ENCODE results near the gene PLCB4. TPM values are rescaled to one million over a fixed set of nuclear protein-coding genes. Genes with fewer than 3 reads are reported as not detected.

The PLCB4 gene
- total RNA-seq, 1 donor from 2014 or later, result 53.3 TPM

DNA sequence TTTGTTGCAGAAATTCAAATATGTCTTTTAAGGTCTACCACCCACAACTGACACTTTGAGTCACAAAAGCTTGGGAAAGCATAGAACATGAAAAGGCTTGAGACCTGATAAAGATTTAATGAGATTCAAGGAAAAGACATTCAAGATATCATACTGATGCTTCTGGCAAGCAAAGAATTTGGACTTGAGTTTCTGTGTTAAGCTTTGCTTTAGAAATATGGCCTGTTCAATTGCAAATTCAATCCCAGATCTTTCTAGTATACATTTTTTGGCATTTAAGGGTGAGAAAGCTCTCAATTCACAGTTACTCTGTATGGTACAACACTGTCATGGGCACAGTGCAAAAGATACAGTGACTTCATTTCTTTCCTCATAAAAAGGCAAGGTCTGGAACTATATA lies 406.6 kb downstream of the PLCB4 start:
- no peak for DNase-seq (ENCODE audit: low read depth, low spot score)
- TF ChIP-seq, protein P1, sequence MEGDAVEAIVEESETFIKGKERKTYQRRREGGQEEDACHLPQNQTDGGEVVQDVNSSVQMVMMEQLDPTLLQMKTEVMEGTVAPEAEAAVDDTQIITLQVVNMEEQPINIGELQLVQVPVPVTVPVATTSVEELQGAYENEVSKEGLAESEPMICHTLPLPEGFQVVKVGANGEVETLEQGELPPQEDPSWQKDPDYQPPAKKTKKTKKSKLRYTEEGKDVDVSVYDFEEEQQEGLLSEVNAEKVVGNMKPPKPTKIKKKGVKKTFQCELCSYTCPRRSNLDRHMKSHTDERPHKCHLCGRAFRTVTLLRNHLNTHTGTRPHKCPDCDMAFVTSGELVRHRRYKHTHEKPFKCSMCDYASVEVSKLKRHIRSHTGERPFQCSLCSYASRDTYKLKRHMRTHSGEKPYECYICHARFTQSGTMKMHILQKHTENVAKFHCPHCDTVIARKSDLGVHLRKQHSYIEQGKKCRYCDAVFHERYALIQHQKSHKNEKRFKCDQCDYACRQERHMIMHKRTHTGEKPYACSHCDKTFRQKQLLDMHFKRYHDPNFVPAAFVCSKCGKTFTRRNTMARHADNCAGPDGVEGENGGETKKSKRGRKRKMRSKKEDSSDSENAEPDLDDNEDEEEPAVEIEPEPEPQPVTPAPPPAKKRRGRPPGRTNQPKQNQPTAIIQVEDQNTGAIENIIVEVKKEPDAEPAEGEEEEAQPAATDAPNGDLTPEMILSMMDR (conservative IDR thresholded peaks at IDR 0.05), result no peak
- Mint-ChIP-seq H3K4me1 (peaks cover 5% of the 10 kb centered on the region), H3K36me3 (ENCODE audit: low read depth) (peaks cover 25% of the 10 kb centered on the region), H3K27ac (ENCODE audit: unreplicated experiment) (no peak overlapping the region), H3K9me3 (no peaks in the 10 kb centered on the region), H3K27me3 (ENCODE audit: low read depth) (no peaks in the 10 kb centered on the region), H3K4me3 (no peak overlapping the region)

DNA sequence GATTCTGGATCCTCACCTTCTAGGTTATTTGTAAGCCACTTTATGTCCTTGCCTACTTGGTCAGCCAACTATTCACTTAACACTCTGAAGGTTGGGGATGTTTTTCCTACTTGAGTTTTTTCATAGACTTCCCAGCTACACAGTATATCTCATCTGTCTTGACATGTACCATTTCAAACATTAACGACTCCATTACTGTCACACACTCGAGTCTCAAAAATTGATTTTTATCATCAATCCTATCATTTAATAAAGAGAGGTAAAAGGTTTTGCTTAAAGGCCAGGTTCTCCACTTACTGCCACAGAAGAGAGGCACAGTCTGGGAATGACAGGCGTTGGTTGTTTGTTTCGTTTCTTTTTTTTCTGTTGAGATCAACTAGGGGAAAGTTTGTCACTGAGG lies 407.3 kb downstream of the PLCB4 start:
- H3K9me3 Mint-ChIP-seq, result no peaks in the 10 kb centered on the region
- peaks cover 29% of the 10 kb centered on the region for H3K36me3 Mint-ChIP-seq (ENCODE audit: low read depth)
- H3K27ac Mint-ChIP-seq (ENCODE audit: unreplicated experiment), result no peak overlapping the region
- no peak overlapping the region for H3K4me3 Mint-ChIP-seq
- TF ChIP-seq, protein P1 (conservative IDR thresholded peaks at IDR 0.05), result no peak
- H3K4me1 Mint-ChIP-seq, result peaks cover 5% of the 10 kb centered on the region
- H3K27me3 Mint-ChIP-seq (ENCODE audit: low read depth), result no peaks in the 10 kb centered on the region
- DNase-seq (ENCODE audit: low read depth, low spot score), result no peak

DNA sequence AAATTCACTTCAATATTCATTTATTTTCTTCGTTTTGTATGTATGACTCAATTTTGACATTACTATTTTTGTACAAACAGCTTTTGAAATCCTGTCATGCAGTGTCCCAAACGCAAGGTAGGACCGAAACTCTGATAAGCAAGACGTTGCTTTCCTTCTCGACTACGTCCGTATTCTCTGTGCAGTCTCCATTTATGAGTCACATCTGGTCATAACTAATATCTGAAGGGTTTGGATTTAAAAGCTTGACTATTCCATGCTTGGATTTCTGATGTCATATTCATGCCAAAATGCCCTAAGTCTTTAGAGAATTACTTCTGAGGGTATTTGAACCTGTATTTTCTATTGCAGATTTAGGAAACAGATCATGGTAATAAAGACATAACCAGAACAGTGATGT lies 407.8 kb downstream of the PLCB4 start:
- no peak for DNase-seq (ENCODE audit: low read depth, low spot score)
- Mint-ChIP-seq H3K4me3 (no peak overlapping the region), H3K4me1 (peaks cover 5% of the 10 kb centered on the region), H3K27ac (ENCODE audit: unreplicated experiment) (no peak overlapping the region), H3K9me3 (no peaks in the 10 kb centered on the region), H3K36me3 (ENCODE audit: low read depth) (peaks cover 29% of the 10 kb centered on the region), H3K27me3 (ENCODE audit: low read depth) (no peaks in the 10 kb centered on the region)
- TF ChIP-seq, protein P1 (conservative IDR thresholded peaks at IDR 0.05), result no peak

DNA sequence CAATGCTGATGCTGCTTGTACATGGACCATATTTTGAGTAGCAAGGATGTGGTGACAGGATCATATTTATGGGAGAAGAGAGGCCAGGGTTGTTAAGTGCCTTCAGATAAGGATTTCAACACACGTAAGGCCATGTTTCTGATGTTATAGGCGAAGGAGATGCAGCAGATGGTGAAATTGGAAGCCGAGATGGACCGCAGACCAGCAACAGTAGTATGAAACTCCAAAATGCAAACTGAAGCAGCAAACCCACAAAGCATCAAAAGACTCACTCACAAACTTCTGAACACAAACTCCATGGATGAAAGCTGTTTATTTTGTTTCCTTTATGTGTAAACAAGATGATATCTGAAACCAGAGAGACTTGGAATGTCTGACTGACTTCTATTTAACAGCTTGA lies 409.9 kb downstream of the PLCB4 start:
- H3K4me3 Mint-ChIP-seq, result no peak overlapping the region
- TF ChIP-seq, protein P1 (conservative IDR thresholded peaks at IDR 0.05), result no peak
- H3K27me3 Mint-ChIP-seq (ENCODE audit: low read depth), result no peaks in the 10 kb centered on the region
- no peaks in the 10 kb centered on the region for H3K9me3 Mint-ChIP-seq
- DNase-seq (ENCODE audit: low read depth, low spot score), result no peak
- H3K36me3 Mint-ChIP-seq (ENCODE audit: low read depth), result peaks cover 22% of the 10 kb centered on the region
- H3K4me1 Mint-ChIP-seq, result peaks cover 5% of the 10 kb centered on the region
- no peak overlapping the region for H3K27ac Mint-ChIP-seq (ENCODE audit: unreplicated experiment)

DNA sequence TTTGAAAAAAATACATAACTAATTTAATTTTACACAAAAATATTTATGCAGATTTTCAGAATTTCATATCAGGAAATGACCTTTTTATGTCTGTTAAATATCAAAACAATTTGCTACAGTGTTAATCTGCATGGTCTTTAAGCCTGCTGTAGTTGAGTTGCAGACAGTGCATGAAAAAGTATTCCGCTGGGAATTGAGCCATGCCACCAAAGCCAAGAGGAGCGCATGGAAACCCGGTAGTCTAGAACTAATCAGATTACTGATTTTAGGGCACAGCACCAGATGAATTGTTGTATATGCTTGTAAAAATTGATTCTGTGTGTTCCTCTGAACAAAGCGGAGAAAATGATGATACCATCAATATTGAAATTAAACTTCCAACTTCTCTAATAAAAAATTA lies 411.2 kb downstream of the PLCB4 start:
- TF ChIP-seq, protein P1 (conservative IDR thresholded peaks at IDR 0.05), result no peak
- H3K4me3 Mint-ChIP-seq, result no peak overlapping the region

DNA sequence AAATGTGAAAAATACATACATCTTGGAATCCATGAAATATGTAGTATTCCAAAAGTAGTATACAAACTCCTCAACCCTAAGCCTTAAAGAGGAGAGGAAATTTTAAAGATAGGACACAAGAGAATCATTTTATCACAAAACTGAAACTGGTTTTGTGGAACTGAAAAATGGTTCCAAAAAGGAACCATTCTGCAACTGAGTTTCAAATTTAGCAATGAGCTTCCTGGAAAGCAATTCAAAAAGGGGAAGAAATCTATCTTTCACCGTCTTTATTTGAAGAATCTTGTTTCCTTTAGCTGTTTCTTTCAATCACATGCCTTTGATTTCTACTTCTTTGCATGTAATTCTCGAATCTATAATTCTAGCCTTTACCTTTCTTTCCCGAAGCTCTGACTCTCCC lies 413.3 kb downstream of the PLCB4 start:
- H3K27me3 Mint-ChIP-seq (ENCODE audit: low read depth), result no peaks in the 10 kb centered on the region
- H3K36me3 Mint-ChIP-seq (ENCODE audit: low read depth), result peaks cover 15% of the 10 kb centered on the region
- TF ChIP-seq, protein P1 (conservative IDR thresholded peaks at IDR 0.05), result no peak
- no peaks in the 10 kb centered on the region for H3K9me3 Mint-ChIP-seq
- H3K4me3 Mint-ChIP-seq, result no peak overlapping the region
- no peak overlapping the region for H3K27ac Mint-ChIP-seq (ENCODE audit: unreplicated experiment)
- H3K4me1 Mint-ChIP-seq, result peaks cover 4% of the 10 kb centered on the region
- no peak for DNase-seq (ENCODE audit: low read depth, low spot score)

More for the DNA sequence above, 411.2 kb downstream of the PLCB4 start:
- no peaks in the 10 kb centered on the region for H3K9me3 Mint-ChIP-seq
- peaks cover 24% of the 10 kb centered on the region for H3K36me3 Mint-ChIP-seq (ENCODE audit: low read depth)
- no peak overlapping the region for H3K27ac Mint-ChIP-seq (ENCODE audit: unreplicated experiment)
- H3K27me3 Mint-ChIP-seq (ENCODE audit: low read depth), result no peaks in the 10 kb centered on the region
- DNase-seq (ENCODE audit: low read depth, low spot score), result no peak
- H3K4me1 Mint-ChIP-seq, result peaks cover 9% of the 10 kb centered on the region

All from neural crest cell (in vitro differentiated cells).